Measurements from ENCODE around the gene HSP90AB1. TPM values are rescaled to one million over a fixed set of nuclear protein-coding genes. Genes with fewer than 3 reads are reported as not detected.

The HSP90AB1 gene
- total and polyA plus RNA-seq, 9 of the 15 experiments (the other 6 are each of a cell fraction or from before 2014, with no cell fraction given) = 1,780 to 3,358 (median 2,262) TPM

DNA sequence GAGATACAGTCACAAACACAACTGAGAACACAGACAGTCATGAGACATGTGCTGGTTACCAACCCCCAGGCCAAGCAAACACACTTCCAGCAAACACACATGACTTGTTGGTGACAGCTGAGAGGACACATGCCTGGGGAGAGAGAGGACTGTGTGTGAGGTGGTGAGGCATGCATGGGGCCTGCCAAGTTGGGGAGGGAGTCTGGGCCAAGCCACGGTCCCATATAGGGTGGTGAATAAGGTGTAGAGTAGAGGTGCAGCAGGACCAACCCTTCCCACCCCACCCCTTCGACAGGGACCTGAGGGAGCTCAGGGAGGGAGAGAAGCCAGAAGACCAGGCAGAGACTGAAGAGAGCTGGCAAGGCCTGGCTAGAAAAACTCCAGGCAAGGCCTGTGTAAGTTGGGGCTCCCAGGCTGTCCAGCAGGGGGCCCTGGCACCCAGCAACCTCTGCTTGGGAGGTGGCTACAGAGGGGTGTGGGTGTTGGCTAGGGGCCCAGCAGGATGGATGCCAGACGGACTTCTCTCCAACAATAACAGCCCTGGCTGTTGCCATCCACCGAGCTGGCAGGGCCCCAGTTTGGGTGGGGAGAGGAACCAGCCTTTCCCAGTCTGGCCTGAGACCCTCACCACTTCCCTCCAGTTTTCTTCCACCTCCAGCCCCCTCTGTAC lies 25.5 kb upstream of the HSP90AB1 start:
- H3K4me1 ChIP-seq (replicated peaks in 1 of 2; ENCODE audit: control insufficient read depth in 2 of 2, insufficient read depth in 2 of 2, low read length in 2 of 2) = peaks cover 73 to 88% of the 10 kb centered on the region in 2 experiments
- CTCF ChIA-PET (ENCODE audit: low intra/inter-chr PET ratio) = interaction anchor here (1.9 kb wide), 1 partner anchor 49 kb away, joined by 5 read pairs; no protein-coding TSS in a partner anchor
- in situ Hi-C loops (cut with MboI) = no loop called here
- TF ChIP-seq, protein P1, sequence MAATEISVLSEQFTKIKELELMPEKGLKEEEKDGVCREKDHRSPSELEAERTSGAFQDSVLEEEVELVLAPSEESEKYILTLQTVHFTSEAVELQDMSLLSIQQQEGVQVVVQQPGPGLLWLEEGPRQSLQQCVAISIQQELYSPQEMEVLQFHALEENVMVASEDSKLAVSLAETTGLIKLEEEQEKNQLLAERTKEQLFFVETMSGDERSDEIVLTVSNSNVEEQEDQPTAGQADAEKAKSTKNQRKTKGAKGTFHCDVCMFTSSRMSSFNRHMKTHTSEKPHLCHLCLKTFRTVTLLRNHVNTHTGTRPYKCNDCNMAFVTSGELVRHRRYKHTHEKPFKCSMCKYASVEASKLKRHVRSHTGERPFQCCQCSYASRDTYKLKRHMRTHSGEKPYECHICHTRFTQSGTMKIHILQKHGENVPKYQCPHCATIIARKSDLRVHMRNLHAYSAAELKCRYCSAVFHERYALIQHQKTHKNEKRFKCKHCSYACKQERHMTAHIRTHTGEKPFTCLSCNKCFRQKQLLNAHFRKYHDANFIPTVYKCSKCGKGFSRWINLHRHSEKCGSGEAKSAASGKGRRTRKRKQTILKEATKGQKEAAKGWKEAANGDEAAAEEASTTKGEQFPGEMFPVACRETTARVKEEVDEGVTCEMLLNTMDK (IDR thresholded peaks at IDR 0.05; ENCODE audit: borderline replicate concordance, insufficient read depth, low read depth, low read length, poor library complexity, severe bottlenecking) = peak; percentile 95
- TF ChIP-seq L3MBTL2 (IDR thresholded peaks at IDR 0.05) (peak; percentile 47), KAT2B (IDR thresholded peaks at IDR 0.05; ENCODE audit: low read depth, low read length) (no peak), RCOR1 (IDR thresholded peaks at IDR 0.05; ENCODE audit: borderline replicate concordance in 1 of 2, low read depth in 2 of 2, low read length in 2 of 2) (peak in 1 of 2 experiments; percentile 74; a peak in 1 of 4 replicates), CCNT2 (IDR thresholded peaks at IDR 0.05; ENCODE audit: borderline replicate concordance, extremely low read depth, insufficient read length, low read depth, low read length) (no peak), TEAD1 (CRISPR knock-in tag; IDR thresholded peaks at IDR 0.05) (peak in 1 of 2 experiments; percentile 71; a peak in 1 of 4 replicates), CTBP1 (IDR thresholded peaks at IDR 0.05; ENCODE audit: borderline replicate concordance) (peak; percentile 65; the same call in 1 of the 2 replicates), DPF2 (IDR thresholded peaks at IDR 0.05) (peak; percentile 24; the same call in 1 of the 2 replicates)
- TF ChIP-seq, protein P2, sequence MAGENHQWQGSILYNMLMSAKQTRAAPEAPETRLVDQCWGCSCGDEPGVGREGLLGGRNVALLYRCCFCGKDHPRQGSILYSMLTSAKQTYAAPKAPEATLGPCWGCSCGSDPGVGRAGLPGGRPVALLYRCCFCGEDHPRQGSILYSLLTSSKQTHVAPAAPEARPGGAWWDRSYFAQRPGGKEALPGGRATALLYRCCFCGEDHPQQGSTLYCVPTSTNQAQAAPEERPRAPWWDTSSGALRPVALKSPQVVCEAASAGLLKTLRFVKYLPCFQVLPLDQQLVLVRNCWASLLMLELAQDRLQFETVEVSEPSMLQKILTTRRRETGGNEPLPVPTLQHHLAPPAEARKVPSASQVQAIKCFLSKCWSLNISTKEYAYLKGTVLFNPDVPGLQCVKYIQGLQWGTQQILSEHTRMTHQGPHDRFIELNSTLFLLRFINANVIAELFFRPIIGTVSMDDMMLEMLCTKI (IDR thresholded peaks at IDR 0.05; ENCODE audit: partially characterized antibody) = no peak
- TF ChIP-seq, protein P3, sequence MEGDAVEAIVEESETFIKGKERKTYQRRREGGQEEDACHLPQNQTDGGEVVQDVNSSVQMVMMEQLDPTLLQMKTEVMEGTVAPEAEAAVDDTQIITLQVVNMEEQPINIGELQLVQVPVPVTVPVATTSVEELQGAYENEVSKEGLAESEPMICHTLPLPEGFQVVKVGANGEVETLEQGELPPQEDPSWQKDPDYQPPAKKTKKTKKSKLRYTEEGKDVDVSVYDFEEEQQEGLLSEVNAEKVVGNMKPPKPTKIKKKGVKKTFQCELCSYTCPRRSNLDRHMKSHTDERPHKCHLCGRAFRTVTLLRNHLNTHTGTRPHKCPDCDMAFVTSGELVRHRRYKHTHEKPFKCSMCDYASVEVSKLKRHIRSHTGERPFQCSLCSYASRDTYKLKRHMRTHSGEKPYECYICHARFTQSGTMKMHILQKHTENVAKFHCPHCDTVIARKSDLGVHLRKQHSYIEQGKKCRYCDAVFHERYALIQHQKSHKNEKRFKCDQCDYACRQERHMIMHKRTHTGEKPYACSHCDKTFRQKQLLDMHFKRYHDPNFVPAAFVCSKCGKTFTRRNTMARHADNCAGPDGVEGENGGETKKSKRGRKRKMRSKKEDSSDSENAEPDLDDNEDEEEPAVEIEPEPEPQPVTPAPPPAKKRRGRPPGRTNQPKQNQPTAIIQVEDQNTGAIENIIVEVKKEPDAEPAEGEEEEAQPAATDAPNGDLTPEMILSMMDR (IDR thresholded peaks at IDR 0.05 in 2 of 3, conservative IDR thresholded peaks at IDR 0.05 in 1 of 3; ENCODE audit: insufficient read depth in 2 of 3, low read depth in 1 of 3, low read length in 3 of 3) = peak; percentile 94 to 97 (median 94)
- TF ChIP-seq, protein P4, sequence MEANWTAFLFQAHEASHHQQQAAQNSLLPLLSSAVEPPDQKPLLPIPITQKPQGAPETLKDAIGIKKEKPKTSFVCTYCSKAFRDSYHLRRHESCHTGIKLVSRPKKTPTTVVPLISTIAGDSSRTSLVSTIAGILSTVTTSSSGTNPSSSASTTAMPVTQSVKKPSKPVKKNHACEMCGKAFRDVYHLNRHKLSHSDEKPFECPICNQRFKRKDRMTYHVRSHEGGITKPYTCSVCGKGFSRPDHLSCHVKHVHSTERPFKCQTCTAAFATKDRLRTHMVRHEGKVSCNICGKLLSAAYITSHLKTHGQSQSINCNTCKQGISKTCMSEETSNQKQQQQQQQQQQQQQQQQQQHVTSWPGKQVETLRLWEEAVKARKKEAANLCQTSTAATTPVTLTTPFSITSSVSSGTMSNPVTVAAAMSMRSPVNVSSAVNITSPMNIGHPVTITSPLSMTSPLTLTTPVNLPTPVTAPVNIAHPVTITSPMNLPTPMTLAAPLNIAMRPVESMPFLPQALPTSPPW (CRISPR knock-in tag; IDR thresholded peaks at IDR 0.05) = peak; percentile 70

More for the DNA sequence above, 25.5 kb upstream of the HSP90AB1 start:
- no peaks in the 10 kb centered on the region for H3K9me3 ChIP-seq (replicated peaks; ENCODE audit: control insufficient read depth, insufficient read depth, low read depth, low read length)
- no TSS peak for BruUV-seq (replicated peaks)
- POLR2A ChIA-PET = interaction anchor here (0.5 to 6.8 kb wide), 8 partner anchors 12 to 713 kb away, joined by 3 to 52 read pairs (median 4); partner anchors contain the start of gene HSP90AB1
- H3K4me2 ChIP-seq (ENCODE audit: insufficient read depth, low read length) = peak overlapping the region; percentile 22; the same call in 1 of the 2 replicates
- intact Hi-C loops (cut with micrococcal nuclease) = loop anchor here (2.0 to 10.0 kb wide), 2 partner anchors 17 to 587 kb away; partner anchors contain the start of gene MAD2L1BP
- no peaks in the 10 kb centered on the region for H3K9me1 ChIP-seq (ENCODE audit: control insufficient read depth, insufficient read depth, low read length)
- H3K79me2 ChIP-seq (ENCODE audit: control insufficient read depth, insufficient read depth, low read length) = peaks cover 34% of the 10 kb centered on the region
- WGBS (ENCODE audit: insufficient coverage, low coverage, missing lambda C conversion rate) = 14% methylated on average over 4 of the region's 4 CpGs
- no peaks in the 10 kb centered on the region; the same call in 2 of the 3 replicates for H3K36me3 ChIP-seq (ENCODE audit: control insufficient read depth, insufficient read depth, low read length)
- peak overlapping the region; percentile 48; the same call in 1 of the 3 replicates for H3K27ac ChIP-seq (ENCODE audit: extremely low read depth, low read depth, low read length)
- H4K20me1 ChIP-seq (replicated peaks; ENCODE audit: control insufficient read depth, insufficient read depth, low read length) = 0 out of 2 replicates have a peak, but pooled peaks cover 3% of the 10 kb centered on the region
- no peak overlapping the region for H3K4me3 ChIP-seq
- peak; percentile 77 for FAIRE-seq
- peak; percentile 65 for ATAC-seq
- no peaks in the 10 kb centered on the region for H3K27me3 ChIP-seq (ENCODE audit: control insufficient read depth in 2 of 2, insufficient read depth in 2 of 2, low read length in 2 of 2)
- peak overlapping the region; percentile 25 to 61; a peak in 3 of 4 replicates for H3K9ac ChIP-seq (ENCODE audit: insufficient read depth in 1 of 2, low read depth in 2 of 2, low read length in 2 of 2)
- peak; percentile 71 to 92 (median 81) for DNase-seq (ENCODE audit: extremely low read depth in 1 of 4, low spot score in 3 of 4)
- H2AFZ ChIP-seq (ENCODE audit: low read depth, low read length) = peak overlapping the region; percentile 70

Measured in K562 (cell line).